ENCODE results near the gene B3GNT9. TPM values are rescaled to one million over a fixed set of nuclear protein-coding genes. Genes with fewer than 3 reads are reported as not detected.

Gene B3GNT9
- total and polyA plus RNA-seq, 2 donors: 22.4 to 26.4 TPM

Other genes with a start within 250 kb of the B3GNT9 start
- gene CDH16, start 232.1 kb downstream of the B3GNT9 start, total RNA-seq: not detected
- gene CDH16, start 232.1 kb downstream of the B3GNT9 start, polyA plus RNA-seq: not detected
- gene RRAD, start 225.5 kb downstream of the B3GNT9 start, total RNA-seq: 7.0 TPM
- 26.1 TPM for gene RRAD, start 225.5 kb downstream of the B3GNT9 start, polyA plus RNA-seq
- gene CIAO2B, start 216.6 kb downstream of the B3GNT9 start, total RNA-seq: 52.0 TPM
- 174 TPM for gene CIAO2B, start 216.6 kb downstream of the B3GNT9 start, polyA plus RNA-seq
- 12.9 TPM for gene CES2, start 215.5 kb downstream of the B3GNT9 start, total RNA-seq
- gene CES2, start 215.5 kb downstream of the B3GNT9 start, polyA plus RNA-seq: 32.5 TPM
- not detected for gene CES3, start 189.7 kb downstream of the B3GNT9 start, total RNA-seq
- gene CES3, start 189.7 kb downstream of the B3GNT9 start, polyA plus RNA-seq: 0.19 TPM
- 4.9 TPM for gene CES4A, start 162.4 kb downstream of the B3GNT9 start, total RNA-seq
- 4.0 TPM for gene CES4A, start 162.4 kb downstream of the B3GNT9 start, polyA plus RNA-seq
- 62.5 TPM for gene CBFB, start 121.8 kb downstream of the B3GNT9 start, total RNA-seq
- gene CBFB, start 121.8 kb downstream of the B3GNT9 start, polyA plus RNA-seq: 19.3 TPM
- 22.8 TPM for gene PHAF1, start 41.1 kb downstream of the B3GNT9 start, total RNA-seq
- gene PHAF1, start 41.1 kb downstream of the B3GNT9 start, polyA plus RNA-seq: 11.0 TPM
- 7.3 TPM for gene TRADD, start 8.9 kb upstream of the B3GNT9 start, total RNA-seq
- 38.1 TPM for gene TRADD, start 8.9 kb upstream of the B3GNT9 start, polyA plus RNA-seq
- gene FBXL8, start 9.0 kb upstream of the B3GNT9 start, total RNA-seq: 4.7 TPM
- 20.4 TPM for gene FBXL8, start 9.0 kb upstream of the B3GNT9 start, polyA plus RNA-seq
- 4.5 TPM for gene HSF4, start 13.7 kb upstream of the B3GNT9 start, total RNA-seq
- 75.2 TPM for gene HSF4, start 13.7 kb upstream of the B3GNT9 start, polyA plus RNA-seq
- gene NOL3, start 19.5 kb upstream of the B3GNT9 start, total RNA-seq: 5.3 TPM
- gene NOL3, start 19.5 kb upstream of the B3GNT9 start, polyA plus RNA-seq: 66.6 TPM
- gene MATCAP1, start 33.0 kb upstream of the B3GNT9 start, total RNA-seq: 11.4 TPM
- 20.9 TPM for gene MATCAP1, start 33.0 kb upstream of the B3GNT9 start, polyA plus RNA-seq
- gene EXOC3L1, start 39.1 kb upstream of the B3GNT9 start, total RNA-seq: 3.4 TPM
- gene EXOC3L1, start 39.1 kb upstream of the B3GNT9 start, polyA plus RNA-seq: 3.7 TPM
- gene E2F4, start 41.2 kb upstream of the B3GNT9 start, total RNA-seq: 28.0 TPM
- gene E2F4, start 41.2 kb upstream of the B3GNT9 start, polyA plus RNA-seq: 65.0 TPM
- gene ELMO3, start 48.1 kb upstream of the B3GNT9 start, total RNA-seq: 2.7 TPM
- gene ELMO3, start 48.1 kb upstream of the B3GNT9 start, polyA plus RNA-seq: 6.4 TPM
- 12.6 TPM for gene TMEM208, start 76.1 kb upstream of the B3GNT9 start, total RNA-seq
- gene TMEM208, start 76.1 kb upstream of the B3GNT9 start, polyA plus RNA-seq: 54.4 TPM
- gene FHOD1, start 96.5 kb upstream of the B3GNT9 start, total RNA-seq: 7.5 TPM
- 16.4 TPM for gene FHOD1, start 96.5 kb upstream of the B3GNT9 start, polyA plus RNA-seq
- 0.32 TPM for gene SLC9A5, start 98.0 kb upstream of the B3GNT9 start, total RNA-seq
- 0.29 TPM for gene SLC9A5, start 98.0 kb upstream of the B3GNT9 start, polyA plus RNA-seq
- 12.8 TPM for gene PLEKHG4, start 128.5 kb upstream of the B3GNT9 start, total RNA-seq
- 5.8 TPM for gene PLEKHG4, start 128.5 kb upstream of the B3GNT9 start, polyA plus RNA-seq
- 1.1 TPM for gene KCTD19, start 175.7 kb upstream of the B3GNT9 start, total RNA-seq
- 0.14 TPM for gene KCTD19, start 175.7 kb upstream of the B3GNT9 start, polyA plus RNA-seq
- gene LRRC36, start 175.8 kb upstream of the B3GNT9 start, total RNA-seq: 2.1 TPM
- gene LRRC36, start 175.8 kb upstream of the B3GNT9 start, polyA plus RNA-seq: 0.19 TPM
- 24.0 TPM for gene TPPP3, start 242.5 kb upstream of the B3GNT9 start, total RNA-seq
- 14.6 TPM for gene TPPP3, start 242.5 kb upstream of the B3GNT9 start, polyA plus RNA-seq